Suprapubic skin (tissue), 3 donors: Measurements from ENCODE around the gene GPATCH1.

Experiments used
- EP300 ChIP-seq: sonication (generic); formaldehyde crosslinking; IDR thresholded peaks from one replicate; pipeline ENCODE4 v1.6.1; 2017; ENCODE audit warnings: antibody characterized with exemption
- POLR2A ChIP-seq, 2 donors: fragments of 450-650 bp; IDR thresholded peaks; one replicate each; pipeline ENCODE4 v1.6.1; 2017; ENCODE audit warnings: antibody characterized with exemption in 2 of 2, mild to moderate bottlenecking in 2 of 2, moderate library complexity in 2 of 2
- TF ChIP-seq, protein P1 (sequence below), 2 donors: fragments of 200-600 bp in 1 of 2; fragments of 450-650 bp in 1 of 2; sonication (generic) in 1 of 2; IDR thresholded peaks; one replicate each; pipeline ENCODE4 v1.5.1; 2016 to 2019; ENCODE audit warnings: antibody characterized with exemption in 2 of 2, mild to moderate bottlenecking in 1 of 2, moderate library complexity in 1 of 2

DNA sequence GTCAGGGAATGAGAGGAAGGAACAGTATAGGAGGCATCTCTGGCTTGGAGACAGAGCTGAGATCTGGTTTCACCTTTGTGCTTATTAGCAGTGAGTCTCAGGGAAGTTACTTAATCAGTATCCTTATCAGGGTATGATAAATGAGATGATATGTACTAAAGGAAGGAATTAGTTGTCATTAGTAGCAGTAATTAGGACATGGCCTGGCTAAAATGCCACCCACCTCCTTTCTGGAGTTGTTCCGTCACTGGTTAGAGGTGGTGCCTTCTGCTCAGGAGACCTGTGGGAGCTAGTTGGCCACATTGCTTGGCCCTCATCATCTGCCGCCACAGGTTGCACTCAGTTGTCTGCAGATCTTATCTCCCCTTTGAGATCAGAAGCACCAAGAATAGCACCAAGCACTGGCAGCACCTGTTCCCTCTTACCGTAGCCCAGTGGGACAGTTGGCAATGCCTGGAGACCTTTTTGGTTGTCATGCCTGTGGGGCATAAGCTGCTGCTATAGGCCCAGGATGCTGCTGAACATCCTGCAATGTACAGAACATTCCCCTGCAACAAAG is 4.7 kb downstream of the GPATCH1 start:
- TF ChIP-seq, protein P1, sequence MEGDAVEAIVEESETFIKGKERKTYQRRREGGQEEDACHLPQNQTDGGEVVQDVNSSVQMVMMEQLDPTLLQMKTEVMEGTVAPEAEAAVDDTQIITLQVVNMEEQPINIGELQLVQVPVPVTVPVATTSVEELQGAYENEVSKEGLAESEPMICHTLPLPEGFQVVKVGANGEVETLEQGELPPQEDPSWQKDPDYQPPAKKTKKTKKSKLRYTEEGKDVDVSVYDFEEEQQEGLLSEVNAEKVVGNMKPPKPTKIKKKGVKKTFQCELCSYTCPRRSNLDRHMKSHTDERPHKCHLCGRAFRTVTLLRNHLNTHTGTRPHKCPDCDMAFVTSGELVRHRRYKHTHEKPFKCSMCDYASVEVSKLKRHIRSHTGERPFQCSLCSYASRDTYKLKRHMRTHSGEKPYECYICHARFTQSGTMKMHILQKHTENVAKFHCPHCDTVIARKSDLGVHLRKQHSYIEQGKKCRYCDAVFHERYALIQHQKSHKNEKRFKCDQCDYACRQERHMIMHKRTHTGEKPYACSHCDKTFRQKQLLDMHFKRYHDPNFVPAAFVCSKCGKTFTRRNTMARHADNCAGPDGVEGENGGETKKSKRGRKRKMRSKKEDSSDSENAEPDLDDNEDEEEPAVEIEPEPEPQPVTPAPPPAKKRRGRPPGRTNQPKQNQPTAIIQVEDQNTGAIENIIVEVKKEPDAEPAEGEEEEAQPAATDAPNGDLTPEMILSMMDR (IDR thresholded peaks at IDR 0.05), result no peak
- no peak for TF ChIP-seq EP300
- TF ChIP-seq POLR2A (IDR thresholded peaks at IDR 0.05), result no peak
